HCT116 (cell line): Measurements from ENCODE around the gene TMEM44. TPM values are rescaled to one million over a fixed set of nuclear protein-coding genes. Genes with fewer than 3 reads are reported as not detected.

Source experiments
- ATAC-seq: fragments of 200-7000 bp; cut with Tn5 transposase; 2 replicates; pipeline ENCODE4 v1.9.1; 2020; ENCODE audit warnings: mild to moderate bottlenecking, moderate library complexity
- BruUV-seq: library from RNA; stranded (reverse); fragments of 400-500 nt; replicated peaks from 2 replicates; lab custom pipeline; 2021; lab: Mats Ljungman, UMichigan
- CTCF ChIA-PET: fragments of 300-600 bp; sonication (Branson Sonifier 250); formaldehyde crosslinking; loops from one replicate; lab custom pipeline; 2021; ENCODE audit warnings: antibody characterized with exemption; lab: Charles Lee
- POLR2A ChIA-PET: fragments of 300-600, 350-600 bp; sonication (Branson Sonifier 250); formaldehyde crosslinking; loops from one replicate; lab custom pipeline; 2021; ENCODE audit warnings: antibody characterized with exemption; lab: Charles Lee
- RAD21 ChIA-PET, 2 experiments: fragments of 300-600 bp; sonication (Branson Sonifier 250); formaldehyde crosslinking; loops; one replicate each; lab custom pipeline; 2023; ENCODE audit warnings: low total read pairs in 2 of 2; ENCODE audit not compliant: uncharacterized antibody in 2 of 2, unreplicated experiment in 2 of 2, low non-redundant PET in 1 of 2; lab: Charles Lee
- DNase-seq: peaks from one replicate; pipeline ENCODE4 v3.0.0-alpha.2; 2010; ENCODE audit warnings: low read depth, low spot score
- H2AFZ ChIP-seq: fragments of 200-600 bp; shearing (Covaris generic), sonication (generic); 2 replicates; pipeline ENCODE4 v1.6.1; 2017; ENCODE audit warnings: low read depth, mixed run types, mixed read lengths, antibody characterized with exemption, low read length; ENCODE audit not compliant: poor library complexity, severe bottlenecking
- H3K27ac ChIP-seq: 2 replicates; pipeline ENCODE4 v1.5.1; 2012; ENCODE audit warnings: low read depth, low read length
- H3K27me3 ChIP-seq: fragments of 200-600 bp; sonication (generic); 2 replicates; pipeline ENCODE4 v1.6.1; 2016; ENCODE audit warnings: mixed run types, low read length, mixed read lengths; ENCODE audit not compliant: insufficient read depth
- H3K36me3 ChIP-seq, 2 experiments: fragments of 200-500 bp in 1 of 2; fragments of 200-600 bp in 1 of 2; sonication (Bioruptor generic) in 1 of 2; sonication (generic) in 1 of 2; 2 replicates each; pipeline versions ENCODE4 v1.5.1 to v1.6.1; 2014 to 2016; ENCODE audit warnings: low read length in 2 of 2, inconsistent platforms in 1 of 2, mixed read lengths in 1 of 2, mixed run types in 1 of 2; ENCODE audit not compliant: insufficient read depth in 2 of 2, control insufficient read depth in 1 of 2
- H3K4me1 ChIP-seq, 2 experiments: fragments of 200-600 bp in 1 of 2; sonication (generic) in 1 of 2; 2 replicates each; pipeline versions ENCODE4 v1.5.1 to v1.6.1; 2012 to 2017; ENCODE audit warnings: low read length in 2 of 2, inconsistent platforms in 1 of 2, mild to moderate bottlenecking in 1 of 2, mixed read lengths in 1 of 2, mixed run types in 1 of 2, moderate library complexity in 1 of 2; ENCODE audit not compliant: insufficient read depth in 2 of 2, control insufficient read depth in 1 of 2
- H3K4me2 ChIP-seq: fragments of 200-600 bp; sonication (generic); 2 replicates; pipeline ENCODE4 v1.6.1; 2017; ENCODE audit warnings: mixed run types, low read length, mixed read lengths
- H3K4me3 ChIP-seq, 2 experiments: fragments of 200-600 bp in 1 of 2; sonication (generic) in 1 of 2; replicated peaks in 1 of 2; 2 replicates each; pipeline ENCODE4 v1.5.1; 2011 to 2016; ENCODE audit warnings: low read length in 2 of 2, control low read depth in 1 of 2, low read depth in 1 of 2, mild to moderate bottlenecking in 1 of 2, mixed read lengths in 1 of 2, mixed run types in 1 of 2
- H3K79me2 ChIP-seq: fragments of 200-600 bp; sonication (generic); 2 replicates; pipeline ENCODE4 v1.6.1; 2017; ENCODE audit warnings: mild to moderate bottlenecking, mixed run types, low read length, moderate library complexity, mixed read lengths; ENCODE audit not compliant: insufficient read depth
- H3K9ac ChIP-seq: fragments of 200-600 bp; sonication (generic); 2 replicates; pipeline ENCODE4 v1.6.1; 2016; ENCODE audit warnings: low read length, mixed read lengths
- H3K9me2 ChIP-seq: fragments of 200-600 bp; sonication (generic), shearing (Covaris generic); 2 replicates; pipeline ENCODE4 v1.6.1; 2017; ENCODE audit warnings: mixed run types, mild to moderate bottlenecking, moderate library complexity; ENCODE audit not compliant: insufficient read depth
- H3K9me3 ChIP-seq, 2 experiments: fragments of 200-500 bp in 1 of 2; fragments of 200-600 bp in 1 of 2; sonication (Bioruptor generic) in 1 of 2; sonication (generic) in 1 of 2; 2 replicates each; pipeline ENCODE4 v1.6.1; 2014 to 2017; ENCODE audit warnings: low read length in 2 of 2, mixed read lengths in 2 of 2, inconsistent platforms in 1 of 2, low read depth in 1 of 2, mild to moderate bottlenecking in 1 of 2, mixed run types in 1 of 2, moderate library complexity in 1 of 2; ENCODE audit not compliant: control insufficient read depth in 1 of 2, insufficient read depth in 1 of 2
- H4K20me1 ChIP-seq: fragments of 200-600 bp; sonication (generic), shearing (Covaris generic); 2 replicates; pipeline ENCODE4 v1.6.1; 2017; ENCODE audit warnings: mixed run types, mild to moderate bottlenecking, moderate library complexity; ENCODE audit not compliant: insufficient read depth
- CBX3 ChIP-seq: IDR thresholded peaks from 2 replicates; pipeline ENCODE4 v1.6.1; 2012; ENCODE audit warnings: low read depth
- CTCF ChIP-seq, 3 experiments: fragments of 200-600 bp in 1 of 3; sonication (generic) in 1 of 3; IDR thresholded peaks in 2 of 3; conservative IDR thresholded peaks in 1 of 3; 2 replicates each; pipeline ENCODE4 v1.5.1; 2012 to 2017; ENCODE audit warnings: low read depth in 2 of 3, low read length in 2 of 3, antibody characterized with exemption in 1 of 3, borderline replicate concordance in 1 of 3, control low read depth in 1 of 3, mild to moderate bottlenecking in 1 of 3, mixed read lengths in 1 of 3, mixed run types in 1 of 3, moderate library complexity in 1 of 3; ENCODE audit not compliant: insufficient read depth in 1 of 3
- EGR1 ChIP-seq: IDR thresholded peaks from 2 replicates; pipeline ENCODE4 v1.6.1; 2012; ENCODE audit warnings: low read depth
- EZH2phosphoT487 ChIP-seq: fragments of 200-600 bp; IDR thresholded peaks from 2 replicates; pipeline ENCODE4 v1.6.1; 2018; ENCODE audit warnings: antibody characterized with exemption, borderline replicate concordance
- FOSL1 ChIP-seq: IDR thresholded peaks from 2 replicates; pipeline ENCODE4 v1.6.1; 2012; ENCODE audit warnings: low read depth
- JUND ChIP-seq: IDR thresholded peaks from 2 replicates; pipeline ENCODE4 v1.6.1; 2012
- MAX ChIP-seq: IDR thresholded peaks from 2 replicates; pipeline ENCODE4 v1.6.1; 2012
- POLR2AphosphoS5 ChIP-seq: IDR thresholded peaks from 2 replicates; pipeline ENCODE4 v1.6.1; 2011; ENCODE audit warnings: mild to moderate bottlenecking, low read depth, low read length, moderate library complexity
- RAD21 ChIP-seq: IDR thresholded peaks from 2 replicates; pipeline ENCODE4 v1.6.1; 2012; ENCODE audit warnings: low read depth, mild to moderate bottlenecking
- SIN3A ChIP-seq: IDR thresholded peaks from 2 replicates; pipeline ENCODE4 v1.6.1; 2012; ENCODE audit warnings: low read depth
- SRF ChIP-seq: IDR thresholded peaks from 2 replicates; pipeline ENCODE4 v1.6.1; 2012; ENCODE audit warnings: low read depth
- ZFX ChIP-seq: fragments of 450-650 bp; IDR thresholded peaks from 2 replicates; pipeline ENCODE4 v1.6.1; 2017
- ZNF274 ChIP-seq: fragments of 200-500 bp; sonication (Bioruptor generic); IDR thresholded peaks from 2 replicates; pipeline ENCODE4 v1.6.1; 2014; ENCODE audit warnings: mild to moderate bottlenecking, low read depth, low read length, inconsistent platforms
- intact Hi-C: fragments of 100-400 bp; cut with micrococcal nuclease; formaldehyde crosslinking; loops from 2 replicates; pipeline ENCODE4 v1.10.0; 2022
- total RNA-seq: library from RNA; stranded (reverse); gene quantifications from one replicate; pipeline ENCODE4 v1.2.1, GENCODE V29; 2021; ENCODE audit not compliant: unreplicated experiment
- TF ChIP-seq, protein P1 (sequence below): IDR thresholded peaks from 2 replicates; pipeline ENCODE4 v1.6.1; 2012; ENCODE audit warnings: low read depth
- TF ChIP-seq, protein P2 (sequence below): IDR thresholded peaks from 2 replicates; pipeline ENCODE4 v1.6.1; 2012
- TF ChIP-seq, protein P3 (sequence below): IDR thresholded peaks from 2 replicates; pipeline ENCODE4 v1.6.1; 2011; ENCODE audit warnings: mild to moderate bottlenecking, low read length, moderate library complexity; ENCODE audit not compliant: insufficient replicate concordance; ENCODE audit errors: extremely low read depth

Gene TMEM44
- total RNA-seq, 1 experiment from 2014 or later, result 30.3 TPM

DNA sequence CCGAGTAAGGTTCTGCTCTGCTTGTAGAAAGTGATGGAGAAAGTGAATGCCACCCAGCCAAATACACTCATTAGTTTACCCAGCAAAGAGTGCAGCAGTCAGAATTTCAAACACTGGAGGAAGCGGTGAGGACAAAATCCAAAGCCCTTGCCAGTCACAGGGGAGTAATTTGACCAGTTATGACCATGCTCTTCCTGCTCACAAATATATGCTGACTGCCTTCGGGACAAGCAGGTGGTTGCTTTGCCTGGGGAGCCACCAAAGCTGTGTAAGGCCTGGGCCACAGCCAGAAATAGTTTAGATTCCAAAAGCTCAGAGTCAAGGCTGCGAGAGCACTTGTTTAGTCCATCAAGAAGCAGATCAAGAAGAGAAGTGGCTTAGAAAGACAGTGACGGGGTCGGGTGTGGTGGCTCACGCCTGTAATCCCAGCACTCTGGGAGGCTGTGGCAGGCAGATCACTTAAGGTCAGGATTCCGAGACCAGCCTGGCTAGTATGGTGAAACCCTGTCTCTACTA, 95.4 kb downstream of the TMEM44 start:
- peak overlapping the region; percentile 20 for H3K4me2 ChIP-seq

More for the DNA sequence above, 95.4 kb downstream of the TMEM44 start:
- H3K36me3 ChIP-seq, result no peaks in the 10 kb centered on the region
- intact Hi-C loops, result no loop called here
- POLR2A ChIA-PET, result no interaction called here
- CTCF ChIA-PET, result no interaction called here
- H3K27ac ChIP-seq, result no peak overlapping the region
- no peak overlapping the region for H3K4me3 ChIP-seq
- no peak for DNase-seq
- H3K79me2 ChIP-seq, result no peaks in the 10 kb centered on the region
- H3K4me1 ChIP-seq, result peaks cover 6 to 14% of the 10 kb centered on the region in 2 experiments
- RAD21 ChIA-PET, result no interaction called here
- H3K9me3 ChIP-seq, result peaks cover 6 to 10% of the 10 kb centered on the region in 2 experiments; a peak in 1 of 4 replicates
- TF ChIP-seq, protein P1, sequence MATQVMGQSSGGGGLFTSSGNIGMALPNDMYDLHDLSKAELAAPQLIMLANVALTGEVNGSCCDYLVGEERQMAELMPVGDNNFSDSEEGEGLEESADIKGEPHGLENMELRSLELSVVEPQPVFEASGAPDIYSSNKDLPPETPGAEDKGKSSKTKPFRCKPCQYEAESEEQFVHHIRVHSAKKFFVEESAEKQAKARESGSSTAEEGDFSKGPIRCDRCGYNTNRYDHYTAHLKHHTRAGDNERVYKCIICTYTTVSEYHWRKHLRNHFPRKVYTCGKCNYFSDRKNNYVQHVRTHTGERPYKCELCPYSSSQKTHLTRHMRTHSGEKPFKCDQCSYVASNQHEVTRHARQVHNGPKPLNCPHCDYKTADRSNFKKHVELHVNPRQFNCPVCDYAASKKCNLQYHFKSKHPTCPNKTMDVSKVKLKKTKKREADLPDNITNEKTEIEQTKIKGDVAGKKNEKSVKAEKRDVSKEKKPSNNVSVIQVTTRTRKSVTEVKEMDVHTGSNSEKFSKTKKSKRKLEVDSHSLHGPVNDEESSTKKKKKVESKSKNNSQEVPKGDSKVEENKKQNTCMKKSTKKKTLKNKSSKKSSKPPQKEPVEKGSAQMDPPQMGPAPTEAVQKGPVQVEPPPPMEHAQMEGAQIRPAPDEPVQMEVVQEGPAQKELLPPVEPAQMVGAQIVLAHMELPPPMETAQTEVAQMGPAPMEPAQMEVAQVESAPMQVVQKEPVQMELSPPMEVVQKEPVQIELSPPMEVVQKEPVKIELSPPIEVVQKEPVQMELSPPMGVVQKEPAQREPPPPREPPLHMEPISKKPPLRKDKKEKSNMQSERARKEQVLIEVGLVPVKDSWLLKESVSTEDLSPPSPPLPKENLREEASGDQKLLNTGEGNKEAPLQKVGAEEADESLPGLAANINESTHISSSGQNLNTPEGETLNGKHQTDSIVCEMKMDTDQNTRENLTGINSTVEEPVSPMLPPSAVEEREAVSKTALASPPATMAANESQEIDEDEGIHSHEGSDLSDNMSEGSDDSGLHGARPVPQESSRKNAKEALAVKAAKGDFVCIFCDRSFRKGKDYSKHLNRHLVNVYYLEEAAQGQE, result no peak
- TF ChIP-seq MAX, result no peak
- TF ChIP-seq ZFX, result no peak
- no peak for TF ChIP-seq POLR2AphosphoS5
- TF ChIP-seq, protein P2, sequence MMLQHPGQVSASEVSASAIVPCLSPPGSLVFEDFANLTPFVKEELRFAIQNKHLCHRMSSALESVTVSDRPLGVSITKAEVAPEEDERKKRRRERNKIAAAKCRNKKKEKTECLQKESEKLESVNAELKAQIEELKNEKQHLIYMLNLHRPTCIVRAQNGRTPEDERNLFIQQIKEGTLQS, result no peak
- TF ChIP-seq SIN3A, result no peak
- TF ChIP-seq CTCF (IDR thresholded peaks at IDR 0.05 in 2 of 3, conservative IDR thresholded peaks at IDR 0.05 in 1 of 3; ENCODE audit: borderline replicate concordance in 1 of 3, insufficient read depth in 1 of 3, low read depth in 2 of 3, low read length in 2 of 3), result no peak
- no peak for TF ChIP-seq FOSL1
- TF ChIP-seq ZNF274, result no peak
- no peak for TF ChIP-seq JUND
- TF ChIP-seq EGR1, result no peak
- no peak for TF ChIP-seq EZH2phosphoT487
- TF ChIP-seq SRF, result no peak
- TF ChIP-seq CBX3, result no peak
- TF ChIP-seq RAD21, result no peak
- TF ChIP-seq, protein P3, sequence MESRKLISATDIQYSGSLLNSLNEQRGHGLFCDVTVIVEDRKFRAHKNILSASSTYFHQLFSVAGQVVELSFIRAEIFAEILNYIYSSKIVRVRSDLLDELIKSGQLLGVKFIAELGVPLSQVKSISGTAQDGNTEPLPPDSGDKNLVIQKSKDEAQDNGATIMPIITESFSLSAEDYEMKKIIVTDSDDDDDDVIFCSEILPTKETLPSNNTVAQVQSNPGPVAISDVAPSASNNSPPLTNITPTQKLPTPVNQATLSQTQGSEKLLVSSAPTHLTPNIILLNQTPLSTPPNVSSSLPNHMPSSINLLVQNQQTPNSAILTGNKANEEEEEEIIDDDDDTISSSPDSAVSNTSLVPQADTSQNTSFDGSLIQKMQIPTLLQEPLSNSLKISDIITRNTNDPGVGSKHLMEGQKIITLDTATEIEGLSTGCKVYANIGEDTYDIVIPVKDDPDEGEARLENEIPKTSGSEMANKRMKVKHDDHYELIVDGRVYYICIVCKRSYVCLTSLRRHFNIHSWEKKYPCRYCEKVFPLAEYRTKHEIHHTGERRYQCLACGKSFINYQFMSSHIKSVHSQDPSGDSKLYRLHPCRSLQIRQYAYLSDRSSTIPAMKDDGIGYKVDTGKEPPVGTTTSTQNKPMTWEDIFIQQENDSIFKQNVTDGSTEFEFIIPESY, result no peak
- BruUV-seq, result no TSS peak
- no peak overlapping the region for H3K9ac ChIP-seq
- ATAC-seq, result peak; percentile 52
- H3K9me2 ChIP-seq, result no peaks in the 10 kb centered on the region
- H2AFZ ChIP-seq, result no peak overlapping the region
- no peaks in the 10 kb centered on the region for H3K27me3 ChIP-seq
- H4K20me1 ChIP-seq, result no peaks in the 10 kb centered on the region
